ENCODE measurements around the gene BMPR1B.

Gene BMPR1B

GRCh38 chr4:95204267-95204844, 446.6 kb downstream of the BMPR1B start:
- DNase-seq: no peak

GRCh38 chr4:95204873-95205272, 447.1 kb downstream of the BMPR1B start:
- no peak for DNase-seq

Data from NCI-H1092 treated with DMSO at 0.1 percent for 48 hours (cell line).